ENCODE data around the gene VWA2.

VWA2 gene

GRCh38 chr10:114239994-114240345 is 916 bp downstream of the VWA2 start:
- no peak for DNase-seq
- no peak for TF ChIP-seq CTCF (IDR thresholded peaks at IDR 0.05; ENCODE audit: low read depth, low read length)
- no peaks in the 10 kb centered on the region for H3K4me1 ChIP-seq
- peaks cover 59% of the 10 kb centered on the region for H3K27me3 ChIP-seq
- no peaks in the 10 kb centered on the region for H3K36me3 ChIP-seq
- H3K4me3 ChIP-seq (ENCODE audit: low read depth, low read length): no peak overlapping the region
- no peaks in the 10 kb centered on the region for H3K9me3 ChIP-seq

GRCh38 chr10:114242235-114242634 is 3.2 kb downstream of the VWA2 start:
- Histone ChIP-seq H3K9me3 (no peaks in the 10 kb centered on the region), H3K27me3 (peaks cover 61% of the 10 kb centered on the region), H3K4me1 (no peaks in the 10 kb centered on the region), H3K4me3 (ENCODE audit: low read depth, low read length) (no peak overlapping the region), H3K36me3 (no peaks in the 10 kb centered on the region)
- DNase-seq: no peak
- no peak for TF ChIP-seq CTCF (IDR thresholded peaks at IDR 0.05; ENCODE audit: low read depth, low read length)

GRCh38 chr10:114243661-114244060 is 4.6 kb downstream of the VWA2 start:
- Histone ChIP-seq H3K27me3 (peaks cover 61% of the 10 kb centered on the region), H3K9me3 (no peaks in the 10 kb centered on the region), H3K36me3 (no peaks in the 10 kb centered on the region), H3K4me1 (no peaks in the 10 kb centered on the region), H3K4me3 (ENCODE audit: low read depth, low read length) (no peak overlapping the region)
- no peak for DNase-seq
- no peak for TF ChIP-seq CTCF (IDR thresholded peaks at IDR 0.05; ENCODE audit: low read depth, low read length)

GRCh38 chr10:114244126-114244525 is 5.1 kb downstream of the VWA2 start:
- no peak overlapping the region for H3K4me3 ChIP-seq (ENCODE audit: low read depth, low read length)
- H3K4me1 ChIP-seq: no peaks in the 10 kb centered on the region
- no peaks in the 10 kb centered on the region for H3K9me3 ChIP-seq
- peaks cover 59% of the 10 kb centered on the region for H3K27me3 ChIP-seq
- TF ChIP-seq CTCF (IDR thresholded peaks at IDR 0.05; ENCODE audit: low read depth, low read length): no peak
- no peak for DNase-seq
- H3K36me3 ChIP-seq: no peaks in the 10 kb centered on the region

- no peaks in the 10 kb centered on the region for H3K4me1 ChIP-seq
- TF ChIP-seq CTCF (IDR thresholded peaks at IDR 0.05; ENCODE audit: low read depth, low read length): no peak
- no peaks in the 10 kb centered on the region for H3K9me3 ChIP-seq
- no peaks in the 10 kb centered on the region for H3K36me3 ChIP-seq
- no peak overlapping the region for H3K4me3 ChIP-seq (ENCODE audit: low read depth, low read length)
- H3K27me3 ChIP-seq: peaks cover 48% of the 10 kb centered on the region
- DNase-seq: no peak
Observed at GRCh38 chr10:114245121-114245791, 6.2 kb downstream of the VWA2 start.

GRCh38 chr10:114246679-114247305 is 7.7 kb downstream of the VWA2 start:
- Histone ChIP-seq H3K36me3 (no peaks in the 10 kb centered on the region), H3K4me1 (no peaks in the 10 kb centered on the region)
- DNase-seq: no peak

More at GRCh38 chr10:114246679-114247305, 7.7 kb downstream of the VWA2 start:
- TF ChIP-seq CTCF (IDR thresholded peaks at IDR 0.05; ENCODE audit: low read depth, low read length): no peak
- H3K4me3 ChIP-seq (ENCODE audit: low read depth, low read length): no peak overlapping the region
- no peaks in the 10 kb centered on the region for H3K9me3 ChIP-seq
- H3K27me3 ChIP-seq: peaks cover 32% of the 10 kb centered on the region

Measured in BE2C (cell line).